MM.1S (cell line): Measurements from ENCODE around the gene SLC26A6.

Experiments used
- DNase-seq: peaks from one replicate; pipeline ENCODE4 v3.0.0-alpha.2; 2015
- H2AFZ ChIP-seq: fragments of 300-600 bp; sonication (generic); 2 replicates; pipeline ENCODE4 v1.6.0; 2016; ENCODE audit warnings: antibody characterized with exemption, low read length
- H3F3A ChIP-seq: fragments of 300-600 bp; sonication (generic); 2 replicates; pipeline ENCODE4 v1.6.1; 2016; ENCODE audit warnings: mild to moderate bottlenecking, antibody characterized with exemption, low read length, moderate library complexity, mixed read lengths; ENCODE audit not compliant: insufficient read depth
- H3K27ac ChIP-seq: fragments of 300-600 bp; sonication (generic); 2 replicates; pipeline ENCODE4 v1.5.1; 2016; ENCODE audit warnings: mild to moderate bottlenecking, low read length
- H3K27me3 ChIP-seq: fragments of 300-600 bp; sonication (generic); replicated peaks from 2 replicates; pipeline ENCODE4 v1.6.0; 2016; ENCODE audit warnings: low read length; ENCODE audit not compliant: insufficient read depth
- H3K36me3 ChIP-seq: fragments of 300-600 bp; sonication (generic); replicated peaks from 2 replicates; pipeline ENCODE4 v1.6.1; 2016; ENCODE audit warnings: mild to moderate bottlenecking, low read length, mixed read lengths; ENCODE audit not compliant: insufficient read depth
- H3K4me1 ChIP-seq: fragments of 300-600 bp; sonication (generic); 2 replicates; pipeline ENCODE4 v1.6.1; 2016; ENCODE audit warnings: low read length, mixed read lengths
- H3K4me2 ChIP-seq: fragments of 300-600 bp; sonication (generic); 2 replicates; pipeline ENCODE4 v1.6.0; 2016; ENCODE audit warnings: low read depth, low read length
- H3K4me3 ChIP-seq: fragments of 300-600 bp; sonication (generic); 2 replicates; pipeline ENCODE4 v1.5.1; 2016; ENCODE audit warnings: low read length, mixed read lengths
- H3K79me2 ChIP-seq: fragments of 300-600 bp; sonication (generic); 2 replicates; pipeline ENCODE4 v1.6.1; 2016; ENCODE audit warnings: mixed run types, low read length, mixed read lengths
- H3K9ac ChIP-seq: fragments of 300-600 bp; sonication (generic); 2 replicates; pipeline ENCODE4 v1.6.1; 2016; ENCODE audit warnings: low read length, mixed read lengths
- H3K9me2 ChIP-seq: fragments of 300-600 bp; sonication (generic); replicated peaks from 2 replicates; pipeline ENCODE4 v1.6.1; 2016; ENCODE audit warnings: mild to moderate bottlenecking, low read length, mixed read lengths; ENCODE audit not compliant: insufficient read depth
- H3K9me3 ChIP-seq: fragments of 300-600 bp; sonication (generic); replicated peaks from 2 replicates; pipeline ENCODE4 v1.6.1; 2016; ENCODE audit warnings: mild to moderate bottlenecking, low read length, mixed read lengths; ENCODE audit not compliant: insufficient read depth
- H4K20me1 ChIP-seq: fragments of 300-600 bp; sonication (generic); 2 replicates; pipeline ENCODE4 v1.6.1; 2016; ENCODE audit warnings: mild to moderate bottlenecking, low read length, moderate library complexity, mixed read lengths; ENCODE audit not compliant: insufficient read depth
- EZH2 ChIP-seq: fragments of 300-600 bp; sonication (generic); optimal IDR thresholded peaks from 2 replicates; pipeline ENCODE3; 2017; ENCODE audit warnings: low read depth, mild to moderate bottlenecking, antibody characterized with exemption, low read length, mixed read lengths
- EZH2phosphoT487 ChIP-seq: fragments of 300-600 bp; sonication (generic); IDR thresholded peaks from 2 replicates; pipeline ENCODE4 v1.6.1; 2018; ENCODE audit warnings: antibody characterized with exemption, low read length
- TF ChIP-seq, protein P1 (sequence below): fragments of 300-600 bp; sonication (generic); IDR thresholded peaks from 2 replicates; pipeline ENCODE4 v1.5.1; 2016; ENCODE audit warnings: antibody characterized with exemption, low read length, mixed read lengths

Gene SLC26A6

DNA sequence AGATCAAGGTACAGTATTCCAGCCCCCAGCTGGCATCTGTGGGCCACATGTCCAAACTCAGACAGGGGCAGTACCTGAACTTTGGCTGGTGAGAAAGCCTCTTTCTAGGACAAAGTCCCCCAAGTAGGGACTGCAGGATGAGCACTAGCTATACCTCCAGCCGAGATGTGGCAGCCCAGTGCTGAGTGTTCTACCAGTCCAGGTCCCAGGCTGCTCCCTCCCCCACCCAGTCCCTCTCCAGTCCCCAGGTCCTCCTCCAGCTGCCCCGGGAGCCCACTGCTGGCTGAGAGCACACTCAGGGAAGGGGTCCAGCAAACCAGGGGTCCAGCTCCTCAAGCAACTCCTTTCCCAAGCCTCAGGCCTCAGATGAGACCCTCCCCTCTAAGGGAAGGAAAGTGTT, 1.5 kb downstream of the SLC26A6 start:
- no peak overlapping the region for H3K4me3 ChIP-seq
- DNase-seq = no peak
- peak overlapping the region; percentile 99; the same call in 1 of the 2 replicates for H3K4me2 ChIP-seq
- H3K4me1 ChIP-seq = peaks cover 12% of the 10 kb centered on the region; the same call in 1 of the 2 replicates
- no peaks in the 10 kb centered on the region for H3F3A ChIP-seq
- H3K79me2 ChIP-seq = no peaks in the 10 kb centered on the region
- H3K9me3 ChIP-seq = no peaks in the 10 kb centered on the region
- no peak overlapping the region for H3K27ac ChIP-seq
- no peaks in the 10 kb centered on the region for H4K20me1 ChIP-seq
- no peak overlapping the region for H3K9ac ChIP-seq
- no peaks in the 10 kb centered on the region for H3K27me3 ChIP-seq
- H3K9me2 ChIP-seq = no peaks in the 10 kb centered on the region
- no peaks in the 10 kb centered on the region for H3K36me3 ChIP-seq
- TF ChIP-seq EZH2phosphoT487 = no peak
- no peak for TF ChIP-seq EZH2
- TF ChIP-seq, protein P1, sequence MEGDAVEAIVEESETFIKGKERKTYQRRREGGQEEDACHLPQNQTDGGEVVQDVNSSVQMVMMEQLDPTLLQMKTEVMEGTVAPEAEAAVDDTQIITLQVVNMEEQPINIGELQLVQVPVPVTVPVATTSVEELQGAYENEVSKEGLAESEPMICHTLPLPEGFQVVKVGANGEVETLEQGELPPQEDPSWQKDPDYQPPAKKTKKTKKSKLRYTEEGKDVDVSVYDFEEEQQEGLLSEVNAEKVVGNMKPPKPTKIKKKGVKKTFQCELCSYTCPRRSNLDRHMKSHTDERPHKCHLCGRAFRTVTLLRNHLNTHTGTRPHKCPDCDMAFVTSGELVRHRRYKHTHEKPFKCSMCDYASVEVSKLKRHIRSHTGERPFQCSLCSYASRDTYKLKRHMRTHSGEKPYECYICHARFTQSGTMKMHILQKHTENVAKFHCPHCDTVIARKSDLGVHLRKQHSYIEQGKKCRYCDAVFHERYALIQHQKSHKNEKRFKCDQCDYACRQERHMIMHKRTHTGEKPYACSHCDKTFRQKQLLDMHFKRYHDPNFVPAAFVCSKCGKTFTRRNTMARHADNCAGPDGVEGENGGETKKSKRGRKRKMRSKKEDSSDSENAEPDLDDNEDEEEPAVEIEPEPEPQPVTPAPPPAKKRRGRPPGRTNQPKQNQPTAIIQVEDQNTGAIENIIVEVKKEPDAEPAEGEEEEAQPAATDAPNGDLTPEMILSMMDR = no peak
- H2AFZ ChIP-seq = no peak overlapping the region

DNA sequence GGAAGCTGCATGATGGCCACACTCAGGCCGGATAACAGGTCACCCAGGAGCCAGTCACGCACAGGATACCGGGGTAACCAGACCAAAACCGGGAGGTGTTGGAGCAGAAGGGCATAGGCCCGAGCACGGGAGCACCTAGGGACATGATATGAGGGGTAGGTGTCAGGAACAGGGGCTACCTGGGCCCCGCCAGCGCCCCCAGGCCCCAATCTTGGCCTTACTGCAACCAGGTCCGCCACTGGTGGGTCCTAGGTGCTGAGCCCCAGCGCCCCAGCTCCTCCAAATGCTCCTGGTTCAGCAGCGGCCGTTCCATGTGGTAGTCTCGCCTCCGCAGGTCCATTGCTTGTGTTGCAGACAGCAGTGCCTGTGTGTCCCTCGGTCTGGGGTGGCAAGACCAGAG, 2.0 kb downstream of the SLC26A6 start:
- Histone ChIP-seq H3K4me1 (peaks cover 12% of the 10 kb centered on the region; the same call in 1 of the 2 replicates), H3K4me2 (no peak overlapping the region), H3K9me3 (no peaks in the 10 kb centered on the region), H3F3A (no peaks in the 10 kb centered on the region), H3K9me2 (no peaks in the 10 kb centered on the region), H3K36me3 (no peaks in the 10 kb centered on the region), H2AFZ (no peak overlapping the region), H3K9ac (no peak overlapping the region), H4K20me1 (no peaks in the 10 kb centered on the region), H3K27me3 (no peaks in the 10 kb centered on the region), H3K79me2 (no peaks in the 10 kb centered on the region), H3K27ac (no peak overlapping the region), H3K4me3 (no peak overlapping the region)
- no peak for TF ChIP-seq EZH2phosphoT487
- TF ChIP-seq, protein P1 = no peak
- no peak for DNase-seq

DNA sequence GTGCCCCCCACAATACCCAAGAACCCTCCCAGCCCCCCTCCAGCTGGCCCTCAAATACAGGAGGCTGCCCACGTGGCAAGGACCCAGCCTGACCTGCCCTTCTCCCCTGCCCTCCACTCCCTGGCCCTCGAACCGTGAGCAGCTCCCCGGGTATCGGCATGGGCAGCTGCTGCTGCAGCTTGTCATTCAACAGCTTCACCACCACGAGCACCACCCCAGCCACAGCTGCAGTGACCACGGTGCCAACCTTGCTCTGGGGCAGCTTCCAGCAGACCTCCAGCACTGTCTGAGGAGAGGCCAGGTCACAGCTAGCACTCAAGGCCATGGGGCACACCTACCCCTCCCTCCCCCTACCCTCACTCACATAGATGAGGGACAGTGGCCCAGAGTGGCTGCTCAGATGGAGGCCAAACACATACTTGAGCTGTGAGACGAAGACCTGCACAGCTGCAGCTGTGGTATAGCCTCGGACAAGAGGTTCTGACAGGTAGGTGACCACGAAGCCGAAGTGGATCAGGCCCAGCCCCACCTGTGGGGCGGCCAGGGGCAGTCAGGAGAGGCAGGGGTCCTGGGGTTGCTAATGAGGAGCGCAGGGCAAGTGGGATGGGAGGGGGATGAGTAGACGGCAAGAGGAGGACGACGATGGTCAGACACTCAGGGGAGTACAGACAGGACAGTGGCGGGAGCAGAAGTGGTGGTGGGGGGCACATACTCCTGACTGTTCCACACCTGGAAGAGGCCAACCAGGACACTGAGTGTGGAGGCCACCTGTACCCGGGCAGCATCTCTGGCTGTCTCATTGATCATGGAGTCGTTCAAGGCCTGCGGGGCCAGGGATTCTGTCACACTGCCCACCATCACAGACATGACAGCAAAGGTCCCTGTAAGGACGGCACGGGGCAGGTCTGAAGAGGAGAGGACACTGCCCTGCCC, 3.5 kb downstream of the SLC26A6 start:
- Histone ChIP-seq H3K4me2 (no peak overlapping the region), H3K79me2 (no peaks in the 10 kb centered on the region), H3K9me3 (no peaks in the 10 kb centered on the region), H3K27ac (no peak overlapping the region), H3K4me1 (peaks cover 12% of the 10 kb centered on the region; the same call in 1 of the 2 replicates), H2AFZ (no peak overlapping the region), H3K9me2 (no peaks in the 10 kb centered on the region), H3K36me3 (no peaks in the 10 kb centered on the region), H3K27me3 (no peaks in the 10 kb centered on the region), H3K4me3 (no peak overlapping the region), H4K20me1 (no peaks in the 10 kb centered on the region), H3K9ac (no peak overlapping the region), H3F3A (no peaks in the 10 kb centered on the region)
- DNase-seq = no peak
- no peak for TF ChIP-seq EZH2
- TF ChIP-seq EZH2phosphoT487 = no peak
- TF ChIP-seq, protein P1 = no peak
